Stimulated activated memory B cell treated with anti-CD40 and anti-IgM and Interleukin-4, amounts not matched to agents 10 μg/mL and 1 μg/mL and 100 μg/mL, for 72 hours (primary cell): ENCODE data around the gene KCNJ5.

ENCODE experiments used
- ATAC-seq: fragments of 150-1000 bp; cut with Tn5 transposase; 2 replicates; pipeline ENCODE4 v1.10.0; 2021
- H3K27ac Mint-ChIP-seq: one replicate; pipeline ENCODE4 v1.8.0; 2022; ENCODE audit warnings: mild to moderate bottlenecking, mixed read lengths
- H3K27me3 Mint-ChIP-seq: one replicate; pipeline ENCODE4 v1.8.0; 2022; ENCODE audit warnings: mixed read lengths
- H3K36me3 Mint-ChIP-seq: one replicate; pipeline ENCODE4 v1.8.0; 2022; ENCODE audit warnings: mixed read lengths
- H3K4me1 Mint-ChIP-seq: one replicate; pipeline ENCODE4 v1.8.0; 2022; ENCODE audit warnings: mixed read lengths
- H3K4me3 Mint-ChIP-seq: one replicate; pipeline ENCODE4 v1.8.0; 2022; ENCODE audit warnings: mild to moderate bottlenecking, moderate library complexity, mixed read lengths
- H3K9me3 Mint-ChIP-seq: one replicate; pipeline ENCODE4 v1.8.0; 2022; ENCODE audit warnings: mixed read lengths

Gene KCNJ5

DNA sequence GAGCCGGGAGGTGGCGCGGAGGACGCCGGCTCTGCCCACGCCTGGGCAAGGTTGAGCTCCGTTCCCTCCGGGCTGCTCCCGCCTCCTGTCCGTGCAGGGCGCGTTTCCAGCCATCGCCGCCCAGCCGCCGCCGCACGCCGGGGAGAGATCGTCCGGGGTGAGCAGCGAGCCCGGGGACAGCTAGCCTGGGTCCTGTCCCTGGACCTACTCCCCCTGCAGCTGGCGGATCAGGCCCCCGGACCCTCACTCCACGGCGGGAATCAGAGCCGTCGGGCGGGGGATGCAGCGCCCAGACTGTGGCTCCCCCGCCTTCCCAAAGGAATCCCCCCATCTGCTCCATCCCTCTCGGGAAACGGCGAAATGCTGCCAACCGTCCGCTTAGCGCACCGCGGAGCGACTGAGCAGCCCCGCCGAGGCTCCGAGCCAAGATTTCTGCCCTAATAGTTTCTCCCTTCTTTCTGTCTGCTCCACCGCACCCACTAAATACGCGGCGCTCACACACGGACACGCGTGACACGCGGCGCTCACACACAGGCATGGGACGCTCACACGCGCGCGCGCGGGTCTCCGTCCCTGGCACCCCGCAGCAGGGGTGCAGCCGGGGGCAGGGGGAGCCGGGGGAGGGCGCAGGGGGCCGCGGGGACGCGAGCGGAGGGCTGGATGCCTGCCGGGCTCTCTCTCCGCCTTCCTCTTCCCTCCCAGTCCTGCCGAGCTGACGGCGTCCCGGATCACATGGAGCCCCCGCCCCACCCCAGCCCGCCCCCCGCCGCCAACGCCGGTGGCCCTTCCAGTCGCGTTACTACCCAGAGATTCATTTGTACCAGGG, at the start of gene KCNJ5:
Gene KCNJ5 (plus strand): TSS at position 814 of the 826 bp plus-strand sequence. CDS start 19,918 bp downstream, outside the sequence.
- peaks cover 33% of the 10 kb centered on the region for H3K4me1 Mint-ChIP-seq
- no peaks in the 10 kb centered on the region for H3K9me3 Mint-ChIP-seq
- no peaks in the 10 kb centered on the region for H3K36me3 Mint-ChIP-seq
- peak within 1 kb of the TSS; percentile 52 for H3K4me3 Mint-ChIP-seq
- ATAC-seq = no peak
- peaks cover 91% of the 10 kb centered on the region for H3K27me3 Mint-ChIP-seq
- H3K27ac Mint-ChIP-seq = no peak within 1 kb of the TSS

DNA sequence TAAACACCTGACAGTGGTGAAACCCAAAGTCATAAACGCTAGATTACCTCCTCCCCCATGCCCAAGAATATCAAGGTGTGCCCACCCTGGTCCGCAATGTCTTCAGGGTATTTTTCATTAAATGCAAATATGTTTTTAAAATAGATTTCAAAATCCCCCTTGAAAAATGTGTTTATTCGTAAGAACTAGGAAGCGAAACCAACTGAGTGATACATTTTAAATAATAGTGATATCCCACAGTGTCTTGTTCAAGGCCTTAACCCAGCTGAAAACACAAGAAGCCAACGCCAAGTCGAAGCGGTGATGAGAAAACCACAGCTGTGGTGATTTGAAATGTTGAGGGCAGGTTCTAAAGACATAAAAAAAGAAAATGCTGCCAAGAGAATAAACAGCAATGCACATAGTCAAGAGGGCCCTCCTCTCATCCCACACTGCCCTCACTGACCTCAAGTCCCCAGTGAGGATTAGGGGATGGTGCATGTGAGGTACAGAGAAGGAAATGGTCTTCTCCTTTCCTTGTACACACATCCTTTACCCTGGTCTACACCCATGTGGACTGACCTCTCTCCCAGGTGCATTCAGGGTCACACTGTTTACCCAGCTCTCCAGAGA, 49.6 kb upstream of the KCNJ5 start:
- Mint-ChIP-seq H3K4me3 (peak overlapping the region; percentile 31), H3K27ac (peak overlapping the region; percentile 84)
- peak; percentile 94 for ATAC-seq

DNA sequence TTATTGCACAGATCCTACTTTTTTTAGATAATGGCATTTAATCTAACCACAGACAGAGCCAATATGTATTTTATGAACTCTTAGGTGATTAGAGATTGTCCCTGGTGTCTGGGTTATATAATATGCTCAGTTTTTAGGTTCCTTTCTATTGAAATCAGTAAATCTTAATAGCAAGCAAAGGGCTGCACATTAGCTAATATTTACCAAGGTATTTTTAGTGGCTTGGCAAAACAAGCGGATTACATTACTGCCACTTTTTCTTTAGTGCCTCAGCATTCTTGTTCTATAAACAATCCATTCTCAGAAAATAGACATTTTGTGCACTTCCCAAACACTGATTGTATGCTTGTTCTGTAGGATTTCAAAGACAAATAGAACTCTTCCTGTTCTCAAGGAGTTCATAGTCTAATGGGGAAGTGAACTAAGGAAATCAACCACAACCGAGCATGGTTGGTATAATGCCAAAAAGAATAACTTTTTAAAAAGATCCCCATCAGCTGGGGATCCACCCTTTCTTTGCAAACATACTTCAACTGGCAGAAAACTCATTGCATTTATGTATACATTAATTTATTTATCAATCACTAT, 47.9 kb upstream of the KCNJ5 start:
- Mint-ChIP-seq H3K27ac (peak overlapping the region; percentile 84), H3K27me3 (no peaks in the 10 kb centered on the region), H3K36me3 (no peaks in the 10 kb centered on the region), H3K4me3 (no peak overlapping the region), H3K9me3 (no peaks in the 10 kb centered on the region), H3K4me1 (peaks cover 84% of the 10 kb centered on the region)
- ATAC-seq = no peak

More for the DNA sequence above, 49.6 kb upstream of the KCNJ5 start:
- peaks cover 83% of the 10 kb centered on the region for H3K4me1 Mint-ChIP-seq
- no peaks in the 10 kb centered on the region for H3K36me3 Mint-ChIP-seq
- no peaks in the 10 kb centered on the region for H3K27me3 Mint-ChIP-seq
- no peaks in the 10 kb centered on the region for H3K9me3 Mint-ChIP-seq

DNA sequence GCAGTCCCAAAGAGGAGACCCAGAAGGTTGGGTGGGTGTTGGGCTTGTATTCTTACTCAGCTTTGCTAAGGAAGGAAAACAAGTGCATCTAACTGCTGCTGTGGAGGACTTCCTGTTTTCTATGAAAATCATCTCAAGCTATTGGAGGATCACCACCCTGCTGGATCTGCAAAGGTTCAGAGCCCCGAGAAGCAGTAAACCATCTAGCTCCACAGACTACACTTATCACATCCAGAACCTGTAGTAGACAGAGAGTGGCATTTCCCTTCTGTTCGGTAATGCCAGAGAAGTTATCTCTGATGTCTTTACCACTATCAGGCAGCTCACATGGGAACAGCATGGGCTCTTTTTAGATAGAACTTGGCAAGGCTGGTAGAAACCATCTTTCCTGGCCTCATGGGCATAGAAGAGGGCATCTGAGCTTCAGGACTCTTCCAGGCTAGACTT, 45.8 kb upstream of the KCNJ5 start:
- no peaks in the 10 kb centered on the region for H3K9me3 Mint-ChIP-seq
- peak; percentile 57 for ATAC-seq
- peaks cover 85% of the 10 kb centered on the region for H3K4me1 Mint-ChIP-seq
- H3K27me3 Mint-ChIP-seq = no peaks in the 10 kb centered on the region
- no peak overlapping the region for H3K4me3 Mint-ChIP-seq
- peak overlapping the region; percentile 85 for H3K27ac Mint-ChIP-seq
- H3K36me3 Mint-ChIP-seq = no peaks in the 10 kb centered on the region

DNA sequence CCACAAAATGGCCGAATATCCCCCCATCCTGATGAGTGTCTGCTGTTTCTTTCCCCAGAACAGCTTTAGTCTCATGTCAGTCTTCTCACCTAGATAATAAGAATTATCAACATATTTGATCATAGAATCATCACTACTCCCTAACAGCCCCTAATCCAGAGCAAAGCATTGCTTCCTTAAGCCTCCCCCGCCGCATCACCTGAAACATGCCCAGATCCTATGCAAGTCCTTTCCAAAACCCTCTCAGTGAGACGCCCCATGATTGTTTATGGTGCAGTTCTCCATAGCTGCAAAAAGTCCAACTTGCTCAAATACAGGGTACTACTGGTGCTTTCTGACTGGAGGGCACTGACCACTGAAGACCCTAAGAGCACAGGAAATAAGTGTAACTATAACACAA, 44.2 kb upstream of the KCNJ5 start:
- Mint-ChIP-seq H3K27me3 (no peaks in the 10 kb centered on the region), H3K4me3 (no peak overlapping the region), H3K27ac (peak overlapping the region; percentile 85), H3K36me3 (no peaks in the 10 kb centered on the region), H3K4me1 (peaks cover 74% of the 10 kb centered on the region), H3K9me3 (no peaks in the 10 kb centered on the region)
- no peak for ATAC-seq

DNA sequence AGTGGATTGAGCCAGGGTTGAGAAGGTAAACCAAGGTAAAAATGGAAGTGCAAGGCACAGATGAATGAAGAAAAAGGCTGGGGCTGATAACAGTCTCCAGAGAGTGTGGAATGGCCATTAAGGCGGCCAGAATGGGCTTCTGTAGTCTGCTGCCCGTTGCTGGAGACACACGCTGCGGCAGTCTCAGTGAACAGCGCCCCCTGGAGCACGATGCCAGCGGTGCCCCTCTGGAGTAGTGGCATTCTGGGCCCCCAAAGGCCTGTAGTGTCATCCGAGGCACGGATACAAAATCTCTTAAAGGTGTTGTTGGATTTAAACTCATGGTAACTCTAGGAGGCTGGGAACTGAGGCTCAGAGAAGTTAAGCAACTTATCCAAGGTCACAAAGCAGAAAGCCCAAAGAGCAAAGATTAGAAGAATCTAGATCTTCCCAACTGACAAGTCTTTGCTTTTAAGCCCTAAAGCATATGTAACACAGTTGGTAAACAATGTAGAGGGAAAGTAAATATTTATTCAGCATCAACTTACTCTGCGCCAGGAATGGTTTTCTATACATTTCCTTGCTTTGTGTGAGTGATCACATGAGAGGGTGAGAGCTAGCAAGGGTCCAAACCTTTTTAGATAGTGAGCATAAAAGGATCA, 42.2 kb upstream of the KCNJ5 start:
- Mint-ChIP-seq H3K4me3 (no peak overlapping the region), H3K36me3 (no peaks in the 10 kb centered on the region), H3K9me3 (no peaks in the 10 kb centered on the region), H3K4me1 (peaks cover 62% of the 10 kb centered on the region), H3K27ac (peak overlapping the region; percentile 79), H3K27me3 (no peaks in the 10 kb centered on the region)
- peak; percentile 81 for ATAC-seq

DNA sequence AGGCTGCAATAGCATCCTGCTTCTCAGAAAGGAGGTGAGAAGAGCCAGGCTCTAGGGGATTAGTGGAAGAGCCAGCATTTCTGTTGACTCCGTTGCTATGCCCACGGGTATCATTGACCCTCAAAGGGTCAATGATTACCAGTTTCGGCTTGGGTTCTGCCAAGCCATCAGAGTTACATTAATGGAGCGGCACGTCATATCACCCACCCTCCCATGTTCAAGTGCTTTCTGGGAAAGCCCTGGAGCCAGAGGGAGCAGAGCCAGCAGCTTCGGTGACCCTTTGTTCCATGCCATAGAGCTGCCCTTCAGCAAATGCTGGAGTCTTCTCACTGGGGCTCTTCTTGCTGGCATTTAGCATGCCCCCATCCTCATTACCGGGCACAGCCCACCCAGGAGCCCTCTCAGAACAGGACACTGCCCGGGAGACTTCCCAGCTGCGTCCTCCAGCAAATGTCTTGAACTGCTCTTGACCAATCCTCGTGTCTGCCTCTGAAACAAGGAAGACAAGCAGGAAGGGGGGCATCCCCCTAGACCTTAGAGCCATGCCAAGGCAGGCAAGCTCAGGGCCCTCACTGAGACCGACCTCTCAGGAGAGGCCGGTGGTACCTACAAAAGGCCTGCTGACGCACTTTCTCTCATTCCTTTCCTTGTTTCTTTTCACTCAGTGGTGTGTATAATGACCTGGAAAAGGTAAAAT, 38.7 kb upstream of the KCNJ5 start:
- Mint-ChIP-seq H3K4me3 (no peak overlapping the region), H3K27ac (no peak overlapping the region), H3K4me1 (peaks cover 44% of the 10 kb centered on the region), H3K36me3 (no peaks in the 10 kb centered on the region), H3K27me3 (no peaks in the 10 kb centered on the region), H3K9me3 (no peaks in the 10 kb centered on the region)
- no peak for ATAC-seq

DNA sequence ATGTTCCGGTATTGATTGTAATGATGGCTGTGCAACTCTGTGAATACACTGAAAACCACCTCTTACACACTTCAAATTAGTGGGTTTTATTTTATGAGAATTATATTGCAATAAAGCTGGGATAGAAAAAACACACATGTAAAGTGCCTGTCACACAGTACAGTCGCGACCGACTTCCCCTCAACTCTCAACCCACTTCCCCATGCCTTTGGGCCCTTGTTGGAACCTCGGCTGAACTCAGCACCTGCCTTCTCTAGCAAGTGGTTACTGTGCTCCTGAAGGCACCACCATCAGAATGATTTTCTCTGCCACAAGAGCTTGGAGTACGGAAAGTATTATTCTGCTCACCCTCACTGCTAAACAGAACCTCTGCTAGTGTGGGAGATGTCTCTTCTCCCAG, 37.6 kb upstream of the KCNJ5 start:
- ATAC-seq = no peak
- H3K27me3 Mint-ChIP-seq = no peaks in the 10 kb centered on the region
- H3K4me3 Mint-ChIP-seq = no peak overlapping the region
- H3K36me3 Mint-ChIP-seq = no peaks in the 10 kb centered on the region
- peaks cover 41% of the 10 kb centered on the region for H3K4me1 Mint-ChIP-seq
- H3K27ac Mint-ChIP-seq = no peak overlapping the region
- no peaks in the 10 kb centered on the region for H3K9me3 Mint-ChIP-seq

DNA sequence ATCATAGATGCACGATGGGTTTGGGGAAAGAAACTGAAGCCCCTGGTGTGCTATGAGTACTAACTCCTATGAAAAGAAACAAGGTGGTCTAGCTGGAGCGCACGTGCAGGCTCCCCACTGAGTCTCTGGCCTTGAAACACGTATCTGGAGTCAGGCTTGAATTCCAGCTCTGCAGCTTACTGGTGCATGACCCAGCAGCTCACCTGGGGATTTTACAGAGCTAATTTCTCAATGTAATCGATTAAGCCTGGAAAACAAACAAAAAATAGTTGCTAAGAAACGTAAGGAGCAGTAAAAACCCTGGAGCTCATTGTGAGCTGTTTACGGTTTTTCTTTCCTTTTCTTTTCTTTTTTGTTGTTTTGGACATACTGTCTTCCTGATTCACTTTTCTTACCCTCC, 36.3 kb upstream of the KCNJ5 start:
- H3K36me3 Mint-ChIP-seq = no peaks in the 10 kb centered on the region
- H3K27ac Mint-ChIP-seq = peak overlapping the region; percentile 7
- no peak overlapping the region for H3K4me3 Mint-ChIP-seq
- no peaks in the 10 kb centered on the region for H3K9me3 Mint-ChIP-seq
- H3K4me1 Mint-ChIP-seq = peaks cover 36% of the 10 kb centered on the region
- ATAC-seq = no peak
- no peaks in the 10 kb centered on the region for H3K27me3 Mint-ChIP-seq

DNA sequence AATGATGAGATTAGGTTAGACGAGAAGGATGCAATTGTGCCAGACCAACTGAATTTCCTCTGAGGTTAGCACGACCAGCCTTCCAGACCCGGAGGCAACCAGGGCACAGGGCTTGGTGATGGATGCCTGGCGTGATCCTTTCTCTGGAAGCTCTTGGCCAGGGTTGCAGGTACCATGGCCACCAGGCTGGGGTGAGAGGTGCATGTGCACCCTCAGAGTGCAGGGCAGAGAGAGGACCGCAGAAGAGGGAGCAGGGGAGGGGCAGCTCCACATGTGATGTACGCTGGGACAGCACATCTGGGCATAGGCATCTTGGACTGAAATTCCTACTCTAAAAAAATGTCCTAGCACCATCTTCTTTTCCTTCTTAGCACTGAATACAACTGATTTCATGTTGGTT, 34.9 kb upstream of the KCNJ5 start:
- H3K4me1 Mint-ChIP-seq = peaks cover 32% of the 10 kb centered on the region
- no peak overlapping the region for H3K27ac Mint-ChIP-seq
- no peak overlapping the region for H3K4me3 Mint-ChIP-seq
- H3K27me3 Mint-ChIP-seq = no peaks in the 10 kb centered on the region
- no peaks in the 10 kb centered on the region for H3K9me3 Mint-ChIP-seq
- H3K36me3 Mint-ChIP-seq = no peaks in the 10 kb centered on the region
- ATAC-seq = no peak

DNA sequence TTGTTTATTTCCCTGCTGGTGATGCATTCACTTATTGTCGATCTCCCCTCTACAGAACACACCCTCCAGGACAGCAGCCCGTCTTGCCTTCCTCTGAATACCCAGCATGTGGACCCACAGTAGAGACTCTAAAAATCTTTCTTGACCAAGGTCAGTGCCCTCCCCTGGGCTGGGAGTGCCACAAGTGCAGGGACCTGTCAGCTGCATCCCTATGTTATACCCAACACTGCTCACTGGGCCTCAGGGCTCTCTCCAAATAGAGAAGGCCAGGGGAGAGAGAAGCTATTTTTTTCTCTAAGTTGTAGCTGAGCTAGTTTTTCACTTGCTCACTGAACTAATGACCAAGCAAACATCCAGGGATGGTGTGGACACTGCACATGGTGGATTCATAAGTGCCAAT, 33.8 kb upstream of the KCNJ5 start:
- H3K27me3 Mint-ChIP-seq = no peaks in the 10 kb centered on the region
- H3K27ac Mint-ChIP-seq = peak overlapping the region; percentile 3
- H3K36me3 Mint-ChIP-seq = no peaks in the 10 kb centered on the region
- no peak overlapping the region for H3K4me3 Mint-ChIP-seq
- H3K4me1 Mint-ChIP-seq = peaks cover 32% of the 10 kb centered on the region
- no peaks in the 10 kb centered on the region for H3K9me3 Mint-ChIP-seq
- no peak for ATAC-seq

DNA sequence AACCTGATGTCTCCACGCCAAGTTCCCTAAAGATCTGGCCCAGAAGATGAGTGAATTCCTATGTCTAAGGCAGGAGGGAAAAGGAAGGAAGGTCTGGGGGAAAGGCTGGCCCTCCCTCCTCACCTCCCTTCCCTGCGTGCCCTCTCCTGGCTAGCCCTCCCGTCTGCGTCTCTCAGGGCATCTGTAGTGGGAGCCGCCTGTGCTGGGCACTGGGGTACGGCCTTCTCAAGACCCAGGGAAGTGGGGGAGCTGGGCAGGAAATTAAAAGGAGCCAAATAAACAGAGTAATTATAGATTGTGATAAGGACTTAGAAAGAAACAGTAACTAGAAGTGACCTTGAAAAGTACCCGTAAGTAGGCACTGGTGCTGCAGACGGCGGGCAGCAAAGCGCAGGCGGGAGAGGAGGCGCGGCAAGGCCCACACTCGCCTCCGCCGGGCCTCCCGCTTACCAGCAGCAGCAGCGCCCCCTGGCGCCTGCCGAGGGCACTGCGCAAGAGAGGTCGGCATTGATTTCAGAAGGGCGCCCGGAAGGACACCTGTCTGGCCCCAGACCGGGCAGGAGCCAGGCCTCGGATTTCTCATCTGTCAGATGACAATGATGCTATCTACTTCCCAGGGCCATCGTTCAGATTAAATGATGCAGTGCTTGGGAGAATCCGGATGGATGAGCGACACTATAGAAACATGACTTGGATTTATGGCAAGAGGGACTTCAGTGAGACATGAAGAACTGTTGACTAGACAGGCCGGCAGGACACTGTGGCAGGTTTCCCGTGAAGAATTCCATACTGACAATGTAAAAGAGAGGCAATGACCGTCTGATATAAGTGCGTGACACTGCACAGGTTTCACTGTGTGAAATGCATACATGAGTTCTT, 31.4 kb upstream of the KCNJ5 start:
- Mint-ChIP-seq H3K27ac (peak overlapping the region; percentile 46), H3K9me3 (no peaks in the 10 kb centered on the region), H3K27me3 (no peaks in the 10 kb centered on the region), H3K4me1 (peaks cover 29% of the 10 kb centered on the region), H3K4me3 (no peak overlapping the region), H3K36me3 (no peaks in the 10 kb centered on the region)
- ATAC-seq = peak; percentile 86

DNA sequence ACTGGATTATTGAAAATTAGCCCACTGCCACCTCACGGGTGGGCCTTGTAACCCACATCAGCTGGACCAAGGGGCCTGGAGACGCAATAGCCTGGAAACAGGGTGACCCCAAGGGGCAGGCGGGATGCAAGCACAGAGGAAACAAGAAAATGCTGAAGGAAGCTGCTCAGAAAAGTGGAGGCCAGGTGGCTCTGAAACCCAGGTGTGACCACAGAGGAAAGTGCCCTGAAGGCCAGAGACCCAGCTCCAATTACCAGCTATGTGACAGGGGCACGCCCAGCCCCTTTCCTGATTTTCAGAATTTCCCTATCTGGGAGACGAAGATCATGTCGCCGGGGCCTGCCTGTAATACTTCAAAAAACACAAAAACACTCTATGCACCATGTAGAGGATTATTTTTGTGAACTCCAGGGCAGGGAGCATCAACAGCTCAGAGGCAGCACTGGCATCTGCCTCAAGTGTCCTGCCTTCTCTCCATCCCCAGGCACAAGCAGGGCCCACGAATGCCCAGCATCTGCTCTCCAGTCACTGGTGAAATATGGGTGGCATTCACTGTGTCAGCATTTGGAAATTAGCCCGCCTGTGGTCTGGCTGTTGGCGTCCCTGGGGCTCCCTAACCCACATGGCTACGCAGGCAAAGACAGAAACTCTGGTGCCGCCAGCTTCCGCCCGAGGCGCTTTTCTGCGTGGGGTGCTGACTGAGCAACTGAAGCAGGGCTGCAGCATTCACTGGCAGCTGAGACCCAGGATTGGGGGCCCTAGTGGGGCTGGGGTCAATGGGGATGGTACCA, 30.4 kb upstream of the KCNJ5 start:
- H3K27ac Mint-ChIP-seq = peak overlapping the region; percentile 46
- H3K36me3 Mint-ChIP-seq = no peaks in the 10 kb centered on the region
- peaks cover 22% of the 10 kb centered on the region for H3K4me1 Mint-ChIP-seq
- no peak overlapping the region for H3K4me3 Mint-ChIP-seq
- no peaks in the 10 kb centered on the region for H3K27me3 Mint-ChIP-seq
- no peaks in the 10 kb centered on the region for H3K9me3 Mint-ChIP-seq
- no peak for ATAC-seq
